GM19240 (cell line): ENCODE results near the gene ARG2.
A peak's percentile ranks its signal among the peaks of the same experiment; 100 is the strongest.

Experiments used
- DNase-seq: peaks from one replicate; pipeline ENCODE4 v3.0.0; 2011; ENCODE audit warnings: low spot score; ENCODE audit not compliant: insufficient read length

The ARG2 gene

GRCh38 chr14:67680121-67680602 is 60.4 kb downstream of the ARG2 start:
- peak; percentile 30 for DNase-seq

- no peak for DNase-seq
These were observed 61.2 kb downstream of the ARG2 start for GRCh38 chr14:67680941-67681340.

GRCh38 chr14:67683842-67684241 is 64.1 kb downstream of the ARG2 start:
- no peak for DNase-seq

- no peak for DNase-seq
These were observed 70.3 kb downstream of the ARG2 start for GRCh38 chr14:67690011-67690410.

DNA sequence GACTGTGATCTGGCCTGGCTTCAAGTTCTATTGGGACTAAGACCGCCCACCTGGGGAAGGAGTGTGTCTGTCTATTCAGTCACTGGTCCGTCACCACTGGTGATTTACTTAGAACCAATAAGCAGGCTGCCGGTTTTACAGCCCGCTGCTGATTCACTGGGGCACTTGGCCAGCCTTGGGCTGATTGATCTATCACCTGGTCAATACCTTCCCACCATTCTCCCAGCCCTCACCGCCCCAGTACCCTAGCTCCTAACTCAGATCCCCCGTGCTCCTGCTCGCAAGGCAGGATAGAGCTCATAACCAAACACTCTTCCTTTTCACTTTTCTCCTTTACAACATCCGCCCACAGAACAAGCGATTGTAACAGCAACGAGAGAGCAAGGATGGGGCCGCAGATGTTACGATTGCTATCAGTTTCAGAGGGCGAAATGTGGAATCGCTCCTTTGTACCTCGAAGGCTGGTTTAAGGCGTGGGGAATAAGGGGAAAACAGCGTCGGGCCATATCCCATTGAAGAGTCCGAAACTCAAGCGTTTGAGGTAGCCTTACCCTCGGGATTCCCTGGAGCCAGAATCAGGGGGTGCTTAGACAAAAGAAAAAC is 75.2 kb downstream of the ARG2 start:
- peak; percentile 82 for DNase-seq

DNA sequence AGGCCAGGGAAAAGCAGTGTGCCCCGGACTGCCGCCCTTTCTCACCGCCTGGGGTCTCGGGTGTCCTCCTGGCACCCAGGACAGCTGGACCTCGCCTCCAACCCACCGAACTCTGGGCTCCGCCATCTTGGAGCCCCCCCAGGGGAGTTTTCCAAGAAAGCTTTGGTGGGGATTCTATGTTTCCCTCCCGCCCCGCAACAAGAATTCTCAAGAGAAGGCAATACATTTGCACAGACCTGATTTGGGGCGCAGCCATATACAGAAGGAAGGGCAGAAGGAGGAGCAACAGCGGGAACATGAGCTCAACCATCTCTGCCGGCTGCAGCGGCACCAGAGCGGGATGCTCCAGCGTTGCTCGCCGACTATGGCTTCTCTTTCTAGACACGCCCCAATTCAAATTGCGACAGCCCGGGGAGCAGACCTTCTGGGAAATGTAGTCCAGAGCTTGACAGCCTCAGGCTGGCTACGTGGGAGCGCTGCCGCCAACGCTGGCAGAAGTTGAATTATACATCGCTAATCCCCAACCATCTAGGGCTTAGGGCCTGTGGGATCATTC is 75.8 kb downstream of the ARG2 start, which contains the start of gene RDH11:
TSS of gene RDH11 (minus strand) at position 371 of the 556 bp plus-strand sequence. CDS start at position 310, 61 bp downstream.
- DNase-seq = peak; percentile 83

DNA sequence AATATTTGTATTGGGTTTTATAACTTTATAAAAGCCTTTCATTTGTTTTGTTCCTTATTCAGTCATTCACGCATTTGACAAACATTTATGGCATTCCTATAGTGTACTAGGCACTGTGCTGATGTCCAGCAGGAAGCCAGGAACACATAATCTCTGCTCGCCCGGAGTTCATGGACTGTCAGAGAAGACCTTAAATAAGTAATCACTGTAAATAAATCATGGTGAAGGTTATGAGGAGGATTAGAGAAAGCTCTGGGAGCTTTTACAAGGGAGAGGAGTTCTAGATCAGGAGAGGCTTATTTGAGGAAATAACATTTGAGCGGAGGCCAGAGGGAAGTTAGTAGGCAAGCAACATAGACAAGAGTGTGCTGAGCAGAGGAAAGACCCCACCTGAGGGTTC is 77.3 kb downstream of the ARG2 start:
- no peak for DNase-seq

GRCh38 chr14:67698179-67698578 is 78.5 kb downstream of the ARG2 start:
- DNase-seq = no peak
